22Rv1 (cell line): ENCODE results near the gene KLF3.

Source experiments
- H3K27ac ChIP-seq: fragments of 450-650 bp; 2 replicates; pipeline ENCODE4 v1.5.1; 2017
- ZFX ChIP-seq: fragments of 450-650 bp; IDR thresholded peaks from 2 replicates; pipeline ENCODE4 v1.6.1; 2017; ENCODE audit warnings: antibody characterized with exemption, borderline replicate concordance
- TF ChIP-seq, protein P1 (sequence below): fragments of 450-650 bp; IDR thresholded peaks from 2 replicates; pipeline ENCODE4 v1.5.1; 2017; ENCODE audit warnings: mild to moderate bottlenecking

Gene KLF3

DNA sequence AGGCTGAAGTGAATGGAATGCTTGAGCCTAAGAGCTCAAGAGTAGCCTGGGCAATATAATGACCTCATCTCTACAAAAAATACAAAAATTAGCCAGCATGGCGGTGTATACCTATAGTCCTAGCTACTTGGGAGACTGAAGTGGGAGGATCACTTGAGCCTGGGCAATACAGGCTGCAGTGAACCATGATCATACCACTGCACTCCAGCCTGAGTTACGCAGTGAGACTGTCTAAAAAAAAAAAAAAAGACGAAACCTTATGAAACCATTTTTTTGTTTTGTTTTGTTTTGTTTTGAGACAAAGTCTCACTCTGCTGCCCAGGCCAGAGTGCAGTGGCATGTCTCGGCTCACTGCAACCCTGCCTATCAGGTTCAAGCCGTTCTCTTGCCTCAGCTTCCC is 81.9 kb downstream of the KLF3 start:
- no peak overlapping the region for H3K27ac ChIP-seq
- TF ChIP-seq, protein P1, sequence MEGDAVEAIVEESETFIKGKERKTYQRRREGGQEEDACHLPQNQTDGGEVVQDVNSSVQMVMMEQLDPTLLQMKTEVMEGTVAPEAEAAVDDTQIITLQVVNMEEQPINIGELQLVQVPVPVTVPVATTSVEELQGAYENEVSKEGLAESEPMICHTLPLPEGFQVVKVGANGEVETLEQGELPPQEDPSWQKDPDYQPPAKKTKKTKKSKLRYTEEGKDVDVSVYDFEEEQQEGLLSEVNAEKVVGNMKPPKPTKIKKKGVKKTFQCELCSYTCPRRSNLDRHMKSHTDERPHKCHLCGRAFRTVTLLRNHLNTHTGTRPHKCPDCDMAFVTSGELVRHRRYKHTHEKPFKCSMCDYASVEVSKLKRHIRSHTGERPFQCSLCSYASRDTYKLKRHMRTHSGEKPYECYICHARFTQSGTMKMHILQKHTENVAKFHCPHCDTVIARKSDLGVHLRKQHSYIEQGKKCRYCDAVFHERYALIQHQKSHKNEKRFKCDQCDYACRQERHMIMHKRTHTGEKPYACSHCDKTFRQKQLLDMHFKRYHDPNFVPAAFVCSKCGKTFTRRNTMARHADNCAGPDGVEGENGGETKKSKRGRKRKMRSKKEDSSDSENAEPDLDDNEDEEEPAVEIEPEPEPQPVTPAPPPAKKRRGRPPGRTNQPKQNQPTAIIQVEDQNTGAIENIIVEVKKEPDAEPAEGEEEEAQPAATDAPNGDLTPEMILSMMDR = no peak
- TF ChIP-seq ZFX = no peak

DNA sequence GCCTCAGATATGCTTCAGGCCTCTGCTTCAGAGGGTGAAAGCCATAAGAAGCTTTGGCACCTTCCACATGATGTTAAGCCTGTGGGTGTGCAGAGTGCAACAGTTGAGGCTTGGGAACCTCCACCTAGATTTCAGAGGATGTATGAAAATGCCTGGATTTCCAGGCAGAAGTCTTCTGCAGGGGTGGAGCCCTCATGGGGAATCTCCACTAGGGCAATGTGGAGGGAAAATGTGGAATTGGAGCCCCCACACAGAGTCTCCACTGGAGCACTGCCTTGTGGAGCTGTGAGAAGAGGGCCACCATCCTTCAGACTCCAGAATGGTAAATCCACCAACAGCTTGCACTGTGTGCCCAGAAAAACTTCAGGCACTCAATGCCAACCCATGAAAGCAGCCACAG is 83.6 kb downstream of the KLF3 start:
- TF ChIP-seq, protein P1 = no peak
- TF ChIP-seq ZFX = no peak

DNA sequence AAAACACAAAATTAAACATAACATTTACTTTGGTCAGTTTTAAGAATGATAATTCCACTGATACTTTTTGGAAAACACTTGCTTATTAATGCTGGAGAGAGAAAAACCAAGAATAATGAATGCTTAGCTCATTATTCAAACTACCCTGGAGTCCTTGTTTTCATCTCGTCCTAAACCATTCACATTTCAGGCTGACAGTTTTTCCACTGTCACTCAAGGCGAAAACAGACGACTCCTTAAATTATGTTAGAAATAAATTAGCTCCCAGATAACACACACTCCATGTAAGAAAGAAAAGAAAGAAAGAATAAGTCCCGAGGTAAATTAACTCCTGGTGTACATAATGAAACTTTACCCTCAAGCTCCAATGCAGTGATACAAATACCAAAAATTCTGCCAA is 85.3 kb downstream of the KLF3 start:
- H3K27ac ChIP-seq = no peak overlapping the region
- no peak for TF ChIP-seq ZFX
- TF ChIP-seq, protein P1 = no peak

More for the DNA sequence above, 83.6 kb downstream of the KLF3 start:
- no peak overlapping the region for H3K27ac ChIP-seq
